ENCODE measurements around the gene C2orf78. TPM values are rescaled to one million over a fixed set of nuclear protein-coding genes. Genes with fewer than 3 reads are reported as not detected.
A peak's percentile ranks its signal among the peaks of the same experiment; 100 is the strongest.

Gene C2orf78
- total and polyA plus RNA-seq, 9 of the 15 experiments (the other 6 are each of a cell fraction or from before 2014, with no cell fraction given), result 0.04 to 0.28 (median 0.20) TPM

GRCh38 chr2:73828818-73829570 lies 45.0 kb downstream of the C2orf78 start, which contains the start of gene STAMBP (continued):
- TF ChIP-seq CREB3L1 (IDR thresholded peaks at IDR 0.05; ENCODE audit: borderline replicate concordance, low read depth) (peak; percentile 67; the same call in 1 of the 2 replicates), HMGN3 (IDR thresholded peaks at IDR 0.05; ENCODE audit: borderline replicate concordance, extremely low read depth, insufficient read length, low read depth, low read length) (peak; percentile 70), MTA3 (IDR thresholded peaks at IDR 0.05; ENCODE audit: borderline replicate concordance) (0 out of 2 replicates have a peak, but pooled peaks have one; percentile 74), LARP7 (IDR thresholded peaks at IDR 0.05) (0 out of 2 replicates have a peak, but pooled peaks have one; percentile 15), ZNF398 (CRISPR knock-in tag; IDR thresholded peaks at IDR 0.05) (no peak), PBX2 (CRISPR knock-in tag; IDR thresholded peaks at IDR 0.05; ENCODE audit: low read depth) (peak; percentile 40; the same call in 1 of the 2 replicates), PBX2 (tag; conservative IDR thresholded peaks at IDR 0.05; ENCODE audit: low read depth) (peak; percentile 95), ZNF589 (CRISPR knock-in tag; IDR thresholded peaks at IDR 0.05; ENCODE audit: low read depth) (no peak), CTCF (IDR thresholded peaks at IDR 0.05 in 2 of 3, conservative IDR thresholded peaks at IDR 0.05 in 1 of 3; ENCODE audit: insufficient read depth in 2 of 3, low read depth in 1 of 3, low read length in 3 of 3) (no peak), HMG20B (CRISPR knock-in tag; IDR thresholded peaks at IDR 0.05) (no peak), NRF1 (conservative IDR thresholded peaks at IDR 0.05 in 1 of 2, IDR thresholded peaks at IDR 0.05 in 1 of 2) (peak; percentile 27 to 38; a peak in 1 of 4 replicates), TFAP4 (CRISPR knock-in tag; IDR thresholded peaks at IDR 0.05; ENCODE audit: borderline replicate concordance) (peak; percentile 21; the same call in 1 of the 2 replicates), BCOR (IDR thresholded peaks at IDR 0.05) (no peak), POLR2H (tag; IDR thresholded peaks at IDR 0.05; ENCODE audit: low read depth) (peak; percentile 46), MYC (IDR thresholded peaks at IDR 0.05; ENCODE audit: low read depth, low read length) (peak; percentile 86), MYC (CRISPR knock-in tag; IDR thresholded peaks at IDR 0.05; ENCODE audit: borderline replicate concordance, low read depth) (peak; percentile 85)
